HepG2 (cell line): ENCODE data around the gene GLRX5. TPM values are rescaled to one million over a fixed set of nuclear protein-coding genes. Genes with fewer than 3 reads are reported as not detected.

Experiments
- AKAP8 ChIP-seq: sonication (generic); formaldehyde crosslinking; IDR thresholded peaks from 2 replicates; pipeline ENCODE4 v1.5.1; 2020; ENCODE audit warnings: mild to moderate bottlenecking, missing genetic modification reagents
- CHD4 ChIP-seq: fragments of 200-600 bp; sonication (generic); IDR thresholded peaks from 2 replicates; pipeline ENCODE4 v1.7.0; 2017; ENCODE audit warnings: mild to moderate bottlenecking, low read length, borderline replicate concordance
- ESRRA ChIP-seq: sonication (generic); formaldehyde crosslinking; IDR thresholded peaks from 2 replicates; pipeline ENCODE4 v1.5.1; 2020; ENCODE audit warnings: mild to moderate bottlenecking, low read depth, missing genetic modification reagents
- GATAD2A ChIP-seq: IDR thresholded peaks from 2 replicates; pipeline ENCODE4 v1.6.1; 2016
- JUND ChIP-seq: sonication (generic); formaldehyde crosslinking; IDR thresholded peaks from 2 replicates; pipeline ENCODE4 v1.8.0; 2022; ENCODE audit warnings: mild to moderate bottlenecking, missing genetic modification reagents
- KMT2B ChIP-seq: IDR thresholded peaks from 2 replicates; pipeline ENCODE4 v1.6.1; 2016; ENCODE audit warnings: missing genetic modification reagents, missing compliant biosample characterization
- TCF7 ChIP-seq: sonication (generic); IDR thresholded peaks from 2 replicates; pipeline ENCODE4 v1.6.1; 2016; ENCODE audit warnings: antibody characterized with exemption, low read depth
- THYN1 ChIP-seq: sonication (generic); formaldehyde crosslinking; IDR thresholded peaks from 2 replicates; pipeline ENCODE4 v1.8.1; 2023; ENCODE audit warnings: low read depth, mild to moderate bottlenecking, moderate library complexity, missing genetic modification reagents, borderline replicate concordance
- ZFAT ChIP-seq: sonication (generic); formaldehyde crosslinking; conservative IDR thresholded peaks from 2 replicates; pipeline ENCODE4 v1.8.1; 2023; ENCODE audit warnings: missing genetic modification reagents, inconsistent platforms
- ZKSCAN8 ChIP-seq: IDR thresholded peaks from 2 replicates; pipeline ENCODE4 v1.6.1; 2016; ENCODE audit warnings: borderline replicate concordance, missing genetic modification reagents, missing compliant biosample characterization
- ZNF768 ChIP-seq: sonication (generic); formaldehyde crosslinking; IDR thresholded peaks from 2 replicates; pipeline ENCODE4 v1.4.0; 2020; ENCODE audit warnings: missing genetic modification reagents
- ZNF776 ChIP-seq: sonication (generic); formaldehyde crosslinking; IDR thresholded peaks from 2 replicates; pipeline ENCODE4 v1.4.0; 2020; ENCODE audit warnings: mild to moderate bottlenecking, missing genetic modification reagents
- ZNF788 ChIP-seq: sonication (generic); formaldehyde crosslinking; IDR thresholded peaks from 2 replicates; pipeline ENCODE4 v1.5.0; 2020; ENCODE audit warnings: mild to moderate bottlenecking, missing genetic modification reagents, borderline replicate concordance
- polyA plus RNA-seq, 8 experiments: library from polyadenylated mRNA; depleted of rRNA in 3 of 8; stranded (reverse) in 7 of 8; unstranded in 1 of 8; fragments of >200 nt; fragmentation: Illumina TruSeq in 4 of 8; extraction: Trizol in 4 of 8; gene quantifications; 2 replicates each; pipeline versions ENCODE4 v1.2.1 to v1.2.3, GENCODE V29; 2011 to 2016; ENCODE audit warnings: low read depth in 4 of 8, missing spikeins in 1 of 8, mixed read lengths in 1 of 8; ENCODE audit not compliant: insufficient read depth in 1 of 8
- total RNA-seq, 5 experiments: library from RNA; depleted of rRNA; stranded (reverse); fragments of >200 nt; fragmentation: Illumina TruSeq; extraction: Trizol; gene quantifications; 2 replicates each; pipeline ENCODE4 v1.2.3, GENCODE V29; 2016; ENCODE audit warnings: low read depth in 1 of 5
- TF ChIP-seq, protein P1 (sequence below): sonication (generic); formaldehyde crosslinking; IDR thresholded peaks from 2 replicates; pipeline ENCODE4 v1.4.0; 2020; ENCODE audit warnings: missing genetic modification reagents, borderline replicate concordance
- TF ChIP-seq, protein P2 (sequence below): sonication (generic); formaldehyde crosslinking; IDR thresholded peaks from 2 replicates; pipeline ENCODE4; 2020; ENCODE audit warnings: missing genetic modification reagents, mild to moderate bottlenecking, borderline replicate concordance
- TF ChIP-seq, protein P3 (sequence below): sonication (generic); formaldehyde crosslinking; IDR thresholded peaks from 2 replicates; pipeline ENCODE4 v1.4.0; 2020; ENCODE audit warnings: missing genetic modification reagents
- TF ChIP-seq, protein P4 (sequence below): sonication (generic); formaldehyde crosslinking; IDR thresholded peaks from 2 replicates; pipeline ENCODE4 v1.9.0; 2022; ENCODE audit warnings: missing genetic modification reagents, mild to moderate bottlenecking, borderline replicate concordance

Gene GLRX5
- total and polyA plus RNA-seq, 2 of the 13 experiments (the other 11 are each of a cell fraction or from before 2014, with no cell fraction given), result 122 to 146 TPM

DNA sequence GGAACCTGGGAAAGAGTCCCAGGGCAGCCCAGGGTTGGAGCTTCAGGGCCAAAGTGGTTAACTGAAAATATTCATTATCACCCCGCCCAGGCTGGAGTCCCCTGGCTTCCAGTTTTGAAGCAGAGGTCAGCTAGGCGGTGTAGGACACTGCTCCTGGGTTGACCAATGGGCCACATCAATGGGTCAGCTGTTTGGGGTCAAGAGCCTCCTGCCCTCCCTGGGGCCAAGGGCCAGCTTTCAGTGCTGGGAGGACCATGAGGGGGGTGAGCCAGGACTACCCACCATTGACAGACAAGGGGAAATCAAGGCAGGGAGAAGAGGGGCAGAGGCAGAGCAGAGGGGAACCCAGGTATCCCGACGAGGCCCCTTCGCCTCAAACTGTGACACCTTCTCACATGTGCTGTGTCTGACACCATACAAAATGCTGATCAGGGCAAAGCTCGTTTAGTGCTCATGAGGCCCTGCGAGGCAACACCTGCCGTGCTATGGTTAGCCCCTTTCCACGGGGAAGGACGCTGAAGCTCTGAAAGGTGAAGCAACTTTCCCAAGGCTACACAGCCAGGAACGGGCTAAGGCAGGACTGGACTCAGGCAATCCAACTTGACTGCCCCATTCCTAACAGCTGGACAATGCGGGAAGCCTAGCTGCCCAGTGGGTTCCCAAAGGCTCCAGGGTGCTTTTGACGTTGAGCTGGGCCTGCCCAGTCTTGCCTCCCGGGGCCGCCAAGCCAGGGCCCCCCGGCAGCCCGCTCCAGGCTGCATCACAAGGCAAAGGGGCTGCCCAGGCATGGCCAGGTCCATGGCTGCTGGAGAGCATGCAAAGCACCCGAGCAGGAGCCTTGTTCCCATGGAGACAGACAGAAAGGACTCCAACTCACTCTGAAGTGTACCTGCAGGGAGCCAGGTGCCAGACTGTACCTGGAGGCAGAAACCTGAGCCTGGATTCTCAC, 20.4 kb upstream of the GLRX5 start (continued):
- TF ChIP-seq, protein P1, sequence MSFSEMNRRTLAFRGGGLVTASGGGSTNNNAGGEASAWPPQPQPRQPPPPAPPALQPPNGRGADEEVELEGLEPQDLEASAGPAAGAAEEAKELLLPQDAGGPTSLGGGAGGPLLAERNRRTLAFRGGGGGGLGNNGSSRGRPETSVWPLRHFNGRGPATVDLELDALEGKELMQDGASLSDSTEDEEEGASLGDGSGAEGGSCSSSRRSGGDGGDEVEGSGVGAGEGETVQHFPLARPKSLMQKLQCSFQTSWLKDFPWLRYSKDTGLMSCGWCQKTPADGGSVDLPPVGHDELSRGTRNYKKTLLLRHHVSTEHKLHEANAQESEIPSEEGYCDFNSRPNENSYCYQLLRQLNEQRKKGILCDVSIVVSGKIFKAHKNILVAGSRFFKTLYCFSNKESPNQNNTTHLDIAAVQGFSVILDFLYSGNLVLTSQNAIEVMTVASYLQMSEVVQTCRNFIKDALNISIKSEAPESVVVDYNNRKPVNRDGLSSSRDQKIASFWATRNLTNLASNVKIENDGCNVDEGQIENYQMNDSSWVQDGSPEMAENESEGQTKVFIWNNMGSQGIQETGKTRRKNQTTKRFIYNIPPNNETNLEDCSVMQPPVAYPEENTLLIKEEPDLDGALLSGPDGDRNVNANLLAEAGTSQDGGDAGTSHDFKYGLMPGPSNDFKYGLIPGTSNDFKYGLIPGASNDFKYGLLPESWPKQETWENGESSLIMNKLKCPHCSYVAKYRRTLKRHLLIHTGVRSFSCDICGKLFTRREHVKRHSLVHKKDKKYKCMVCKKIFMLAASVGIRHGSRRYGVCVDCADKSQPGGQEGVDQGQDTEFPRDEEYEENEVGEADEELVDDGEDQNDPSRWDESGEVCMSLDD (CRISPR knock-in tag), result no peak
- no peak for TF ChIP-seq THYN1 (CRISPR knock-in tag)
- TF ChIP-seq ZNF768, result peak; percentile 76
- TF ChIP-seq KMT2B (CRISPR knock-in tag), result no peak
- TF ChIP-seq, protein P2, sequence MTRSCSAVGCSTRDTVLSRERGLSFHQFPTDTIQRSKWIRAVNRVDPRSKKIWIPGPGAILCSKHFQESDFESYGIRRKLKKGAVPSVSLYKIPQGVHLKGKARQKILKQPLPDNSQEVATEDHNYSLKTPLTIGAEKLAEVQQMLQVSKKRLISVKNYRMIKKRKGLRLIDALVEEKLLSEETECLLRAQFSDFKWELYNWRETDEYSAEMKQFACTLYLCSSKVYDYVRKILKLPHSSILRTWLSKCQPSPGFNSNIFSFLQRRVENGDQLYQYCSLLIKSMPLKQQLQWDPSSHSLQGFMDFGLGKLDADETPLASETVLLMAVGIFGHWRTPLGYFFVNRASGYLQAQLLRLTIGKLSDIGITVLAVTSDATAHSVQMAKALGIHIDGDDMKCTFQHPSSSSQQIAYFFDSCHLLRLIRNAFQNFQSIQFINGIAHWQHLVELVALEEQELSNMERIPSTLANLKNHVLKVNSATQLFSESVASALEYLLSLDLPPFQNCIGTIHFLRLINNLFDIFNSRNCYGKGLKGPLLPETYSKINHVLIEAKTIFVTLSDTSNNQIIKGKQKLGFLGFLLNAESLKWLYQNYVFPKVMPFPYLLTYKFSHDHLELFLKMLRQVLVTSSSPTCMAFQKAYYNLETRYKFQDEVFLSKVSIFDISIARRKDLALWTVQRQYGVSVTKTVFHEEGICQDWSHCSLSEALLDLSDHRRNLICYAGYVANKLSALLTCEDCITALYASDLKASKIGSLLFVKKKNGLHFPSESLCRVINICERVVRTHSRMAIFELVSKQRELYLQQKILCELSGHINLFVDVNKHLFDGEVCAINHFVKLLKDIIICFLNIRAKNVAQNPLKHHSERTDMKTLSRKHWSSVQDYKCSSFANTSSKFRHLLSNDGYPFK (CRISPR knock-in tag), result 0 out of 2 replicates have a peak, but pooled peaks have one; percentile 13
- TF ChIP-seq ESRRA (CRISPR knock-in tag), result no peak
- TF ChIP-seq, protein P3, sequence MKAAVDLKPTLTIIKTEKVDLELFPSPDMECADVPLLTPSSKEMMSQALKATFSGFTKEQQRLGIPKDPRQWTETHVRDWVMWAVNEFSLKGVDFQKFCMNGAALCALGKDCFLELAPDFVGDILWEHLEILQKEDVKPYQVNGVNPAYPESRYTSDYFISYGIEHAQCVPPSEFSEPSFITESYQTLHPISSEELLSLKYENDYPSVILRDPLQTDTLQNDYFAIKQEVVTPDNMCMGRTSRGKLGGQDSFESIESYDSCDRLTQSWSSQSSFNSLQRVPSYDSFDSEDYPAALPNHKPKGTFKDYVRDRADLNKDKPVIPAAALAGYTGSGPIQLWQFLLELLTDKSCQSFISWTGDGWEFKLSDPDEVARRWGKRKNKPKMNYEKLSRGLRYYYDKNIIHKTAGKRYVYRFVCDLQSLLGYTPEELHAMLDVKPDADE (CRISPR knock-in tag), result no peak
- TF ChIP-seq ZNF788 (CRISPR knock-in tag), result no peak
- TF ChIP-seq CHD4, result no peak
- no peak for TF ChIP-seq ZNF776 (CRISPR knock-in tag)
- TF ChIP-seq TCF7, result peak; percentile 45; the same call in 1 of the 2 replicates
- no peak for TF ChIP-seq GATAD2A (CRISPR knock-in tag)
- TF ChIP-seq ZFAT, result no peak
- TF ChIP-seq AKAP8, result 0 out of 2 replicates have a peak, but pooled peaks have one; percentile 3
- no peak for TF ChIP-seq ZKSCAN8 (CRISPR knock-in tag)
- TF ChIP-seq, protein P4, sequence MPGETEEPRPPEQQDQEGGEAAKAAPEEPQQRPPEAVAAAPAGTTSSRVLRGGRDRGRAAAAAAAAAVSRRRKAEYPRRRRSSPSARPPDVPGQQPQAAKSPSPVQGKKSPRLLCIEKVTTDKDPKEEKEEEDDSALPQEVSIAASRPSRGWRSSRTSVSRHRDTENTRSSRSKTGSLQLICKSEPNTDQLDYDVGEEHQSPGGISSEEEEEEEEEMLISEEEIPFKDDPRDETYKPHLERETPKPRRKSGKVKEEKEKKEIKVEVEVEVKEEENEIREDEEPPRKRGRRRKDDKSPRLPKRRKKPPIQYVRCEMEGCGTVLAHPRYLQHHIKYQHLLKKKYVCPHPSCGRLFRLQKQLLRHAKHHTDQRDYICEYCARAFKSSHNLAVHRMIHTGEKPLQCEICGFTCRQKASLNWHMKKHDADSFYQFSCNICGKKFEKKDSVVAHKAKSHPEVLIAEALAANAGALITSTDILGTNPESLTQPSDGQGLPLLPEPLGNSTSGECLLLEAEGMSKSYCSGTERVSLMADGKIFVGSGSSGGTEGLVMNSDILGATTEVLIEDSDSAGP (CRISPR knock-in tag), result peak; percentile 46; the same call in 1 of the 2 replicates
- no peak for TF ChIP-seq JUND
